Dermis microvascular lymphatic vessel endothelial cell (primary cell): ENCODE results near the gene TBX3. TPM values are rescaled to one million over a fixed set of nuclear protein-coding genes. Genes with fewer than 3 reads are reported as not detected.

Source experiments
- DNase-seq, 2 donors: peaks; one replicate each; pipeline versions ENCODE4 v3.0.0 to v3.0.0-alpha.2; 2010; ENCODE audit warnings: low read depth in 2 of 2
- total RNA-seq: library from RNA; depleted of rRNA; stranded (reverse); fragments of >200 nt; gene quantifications from 2 replicates; pipeline ENCODE4 v1.2.1, GENCODE V29; 2014

TBX3 gene
- total RNA-seq, 1 donor from 2014 or later: 1.4 TPM

GRCh38 chr12:114628199-114628598 lies 55.8 kb downstream of the TBX3 start:
- no peak for DNase-seq

- DNase-seq: no peak
Observed at GRCh38 chr12:114627393-114627792, 56.6 kb downstream of the TBX3 start.

- peak in 1 of 2 donors; percentile 35 for DNase-seq
Observed at GRCh38 chr12:114625294-114625851, 58.6 kb downstream of the TBX3 start.

- no peak for DNase-seq
Observed at GRCh38 chr12:114623737-114624136, 60.2 kb downstream of the TBX3 start.
